Mesenchymal stem cell (in vitro differentiated cells and primary cell): ENCODE measurements around the gene PIEZO1.

ENCODE experiments used
- DNase-seq: peaks from one replicate; pipeline ENCODE4 v3.0.0-alpha.2; 2013
- H2AFZ ChIP-seq: one replicate; pipeline ENCODE4 v1.6.1; 2013; ENCODE audit warnings: low read depth, mild to moderate bottlenecking, control low read depth, inconsistent platforms, low read length, moderate library complexity
- H2AK5ac ChIP-seq: 2 replicates; pipeline ENCODE4 v1.6.1; 2013; ENCODE audit warnings: low read length, moderate library complexity, mild to moderate bottlenecking, inconsistent platforms; ENCODE audit not compliant: severe bottlenecking
- H2BK120ac ChIP-seq: one replicate; pipeline ENCODE4 v1.6.1; 2013; ENCODE audit warnings: low read depth, mild to moderate bottlenecking, inconsistent platforms, low read length, moderate library complexity
- H2BK12ac ChIP-seq, 2 experiments: one replicate each; pipeline ENCODE4 v1.6.1; 2013; ENCODE audit warnings: inconsistent platforms in 2 of 2, low read length in 2 of 2, mild to moderate bottlenecking in 2 of 2, moderate library complexity in 2 of 2, control low read depth in 1 of 2
- H2BK15ac ChIP-seq: one replicate; pipeline ENCODE4 v1.6.1; 2013; ENCODE audit warnings: mild to moderate bottlenecking, low read depth, inconsistent platforms; ENCODE audit not compliant: poor library complexity, severe bottlenecking
- H2BK5ac ChIP-seq: 2 replicates; pipeline ENCODE4 v1.6.1; 2013; ENCODE audit warnings: low read depth, mild to moderate bottlenecking, low read length, control low read depth, inconsistent platforms; ENCODE audit not compliant: poor library complexity, severe bottlenecking
- H3K14ac ChIP-seq, 2 experiments: one replicate each; pipeline ENCODE4 v1.6.1; 2013; ENCODE audit warnings: inconsistent platforms in 2 of 2, low read length in 2 of 2, control low read depth in 1 of 2, mild to moderate bottlenecking in 1 of 2, moderate library complexity in 1 of 2
- H3K18ac ChIP-seq, 2 experiments: one replicate each; pipeline ENCODE4 v1.6.1; 2013; ENCODE audit warnings: inconsistent platforms in 2 of 2, low read length in 2 of 2, control low read depth in 1 of 2, low read depth in 1 of 2, mild to moderate bottlenecking in 1 of 2
- H3K23ac ChIP-seq, 2 experiments: one replicate each; pipeline ENCODE4 v1.6.1; 2013; ENCODE audit warnings: inconsistent platforms in 2 of 2, low read length in 2 of 2, mild to moderate bottlenecking in 2 of 2, moderate library complexity in 2 of 2, control low read depth in 1 of 2
- H3K27ac ChIP-seq: 2 replicates; pipeline ENCODE4 v1.5.1; 2013; ENCODE audit warnings: mild to moderate bottlenecking, moderate library complexity, low read length, control low read depth, inconsistent platforms; ENCODE audit not compliant: poor library complexity, severe bottlenecking
- H3K27me3 ChIP-seq, 2 experiments: 2 replicates each; pipeline versions ENCODE4 v1.6.1 to v1.7.0; 2013; ENCODE audit warnings: low read length in 2 of 2, mild to moderate bottlenecking in 2 of 2, moderate library complexity in 2 of 2, control low read depth in 1 of 2, inconsistent platforms in 1 of 2; ENCODE audit not compliant: control insufficient read depth in 1 of 2, insufficient read depth in 1 of 2
- H3K36me3 ChIP-seq, 2 experiments: 2 replicates each; pipeline versions ENCODE4 v1.6.1 to v1.7.0; 2013; ENCODE audit warnings: low read length in 2 of 2, control low read depth in 1 of 2, inconsistent platforms in 1 of 2, low read depth in 1 of 2, mild to moderate bottlenecking in 1 of 2; ENCODE audit not compliant: insufficient read depth in 2 of 2, control insufficient read depth in 1 of 2
- H3K4ac ChIP-seq, 2 experiments: one replicate each; pipeline ENCODE4 v1.6.1; 2013; ENCODE audit warnings: inconsistent platforms in 2 of 2, low read length in 2 of 2, mild to moderate bottlenecking in 2 of 2, moderate library complexity in 2 of 2, control low read depth in 1 of 2, low read depth in 1 of 2
- H3K4me1 ChIP-seq: 2 replicates; pipeline ENCODE4 v1.6.1; 2013; ENCODE audit warnings: low read depth, low read length, control low read depth; ENCODE audit not compliant: control insufficient read depth, insufficient read depth
- H3K4me2 ChIP-seq: 2 replicates; pipeline ENCODE4 v1.6.1; 2013; ENCODE audit warnings: low read length, mild to moderate bottlenecking, inconsistent platforms; ENCODE audit not compliant: poor library complexity, severe bottlenecking
- H3K4me3 ChIP-seq, 2 experiments: 2 replicates each; pipeline versions ENCODE4 v1.5.1 to v1.7.0; 2013; ENCODE audit warnings: low read length in 2 of 2, mild to moderate bottlenecking in 2 of 2, control low read depth in 1 of 2, low read depth in 1 of 2; ENCODE audit not compliant: insufficient read depth in 1 of 2
- H3K79me1 ChIP-seq: replicated peaks from 2 replicates; pipeline ENCODE4 v1.6.1; 2013; ENCODE audit warnings: mild to moderate bottlenecking, control low read depth, low read length, inconsistent platforms; ENCODE audit not compliant: poor library complexity, severe bottlenecking
- H3K9ac ChIP-seq: 2 replicates; pipeline ENCODE4 v1.7.0; 2013; ENCODE audit warnings: mild to moderate bottlenecking, low read length, moderate library complexity
- H3K9me3 ChIP-seq: 2 replicates; pipeline ENCODE4 v1.7.0; 2013; ENCODE audit warnings: mild to moderate bottlenecking, low read length; ENCODE audit not compliant: control insufficient read depth
- H4K8ac ChIP-seq: one replicate; pipeline ENCODE4 v1.6.1; 2013; ENCODE audit warnings: inconsistent platforms, mild to moderate bottlenecking, low read length, moderate library complexity
- H4K91ac ChIP-seq: one replicate; pipeline ENCODE4 v1.6.1; 2013; ENCODE audit warnings: mild to moderate bottlenecking, low read length, inconsistent platforms
- WGBS: methylation state at CpG from one replicate; pipeline ENCODE4 v1.1.7; 2013; ENCODE audit warnings: mixed read lengths; 5-methylcytosine and 5-hydroxymethylcytosine counted together

Gene PIEZO1

GRCh38 chr16:88681084-88681680, 103.8 kb downstream of the PIEZO1 start:
- Histone ChIP-seq H3K27ac (no peak overlapping the region), H3K4me2 (no peak overlapping the region), H3K9me3 (no peaks in the 10 kb centered on the region), H3K9ac (no peak overlapping the region), H3K4ac (no peak overlapping the region), H2AFZ (no peak overlapping the region), H2BK12ac (no peak overlapping the region), H2BK5ac (no peak overlapping the region), H3K79me1 (no peaks in the 10 kb centered on the region), H3K23ac (no peak overlapping the region), H3K4me3 (no peak overlapping the region), H4K8ac (no peak overlapping the region), H3K14ac (no peak overlapping the region), H3K4me1 (peaks cover 21% of the 10 kb centered on the region), H2BK15ac (no peak overlapping the region), H3K36me3 (peaks cover 3 to 9% of the 10 kb centered on the region in 2 experiments), H2AK5ac (no peak overlapping the region), H3K27me3 (peaks cover 45 to 67% of the 10 kb centered on the region in 2 experiments), H3K18ac (no peak overlapping the region), H4K91ac (no peak overlapping the region), H2BK120ac (no peak overlapping the region)
- no peak for DNase-seq
- 79% methylated on average over 31 of the region's 31 CpGs for WGBS

GRCh38 chr16:88680554-88681083, 104.4 kb downstream of the PIEZO1 start:
- no peak overlapping the region for H3K27ac ChIP-seq
- H3K18ac ChIP-seq, result no peak overlapping the region
- H3K4me1 ChIP-seq, result peaks cover 15% of the 10 kb centered on the region
- no peak overlapping the region for H3K9ac ChIP-seq
- WGBS, result 96% methylated on average over 3 of the region's 5 CpGs
- H3K79me1 ChIP-seq, result no peaks in the 10 kb centered on the region
- no peak overlapping the region for H2BK12ac ChIP-seq
- H2BK15ac ChIP-seq, result no peak overlapping the region
- no peak overlapping the region for H2AK5ac ChIP-seq
- no peak overlapping the region for H4K8ac ChIP-seq
- H3K27me3 ChIP-seq, result peaks cover 39 to 64% of the 10 kb centered on the region in 2 experiments
- no peak for DNase-seq
- H3K14ac ChIP-seq, result no peak overlapping the region
- H4K91ac ChIP-seq, result no peak overlapping the region
- H2AFZ ChIP-seq, result no peak overlapping the region
- H2BK120ac ChIP-seq, result no peak overlapping the region
- no peak overlapping the region for H3K4me3 ChIP-seq
- H2BK5ac ChIP-seq, result no peak overlapping the region
- no peak overlapping the region for H3K23ac ChIP-seq
- H3K4ac ChIP-seq, result no peak overlapping the region
- no peaks in the 10 kb centered on the region for H3K9me3 ChIP-seq
- no peak overlapping the region for H3K4me2 ChIP-seq
- peaks cover 3 to 12% of the 10 kb centered on the region in 2 experiments for H3K36me3 ChIP-seq

- H2BK15ac ChIP-seq, result no peak overlapping the region
- H3K9me3 ChIP-seq, result no peaks in the 10 kb centered on the region
- peaks cover 20 to 48% of the 10 kb centered on the region in 2 experiments for H3K27me3 ChIP-seq
- H2BK12ac ChIP-seq, result no peak overlapping the region
- H3K4me3 ChIP-seq, result no peak overlapping the region
- no peak overlapping the region for H2AK5ac ChIP-seq
- no peak overlapping the region for H2BK5ac ChIP-seq
- H2AFZ ChIP-seq, result no peak overlapping the region
- no peak overlapping the region for H4K91ac ChIP-seq
- DNase-seq, result no peak
- 91% methylated on average over 32 of the region's 32 CpGs for WGBS
- no peak overlapping the region for H4K8ac ChIP-seq
- no peak overlapping the region for H3K27ac ChIP-seq
- no peak overlapping the region for H3K23ac ChIP-seq
- no peak overlapping the region for H3K4me2 ChIP-seq
- no peak overlapping the region for H3K9ac ChIP-seq
- peaks cover 8% of the 10 kb centered on the region for H3K4me1 ChIP-seq
- H3K79me1 ChIP-seq, result no peaks in the 10 kb centered on the region
- H3K36me3 ChIP-seq, result peaks cover 17 to 19% of the 10 kb centered on the region in 2 experiments
- no peak overlapping the region for H3K4ac ChIP-seq
- no peak overlapping the region for H3K18ac ChIP-seq
- H3K14ac ChIP-seq, result no peak overlapping the region
- no peak overlapping the region for H2BK120ac ChIP-seq
Observed at GRCh38 chr16:88678224-88678979, 106.6 kb downstream of the PIEZO1 start.

GRCh38 chr16:88677721-88678120, 107.3 kb downstream of the PIEZO1 start:
- Histone ChIP-seq H3K9ac (no peak overlapping the region), H2AFZ (no peak overlapping the region), H3K36me3 (peaks cover 18 to 19% of the 10 kb centered on the region in 2 experiments), H3K9me3 (no peaks in the 10 kb centered on the region), H2BK5ac (no peak overlapping the region), H3K27ac (no peak overlapping the region), H2AK5ac (no peak overlapping the region), H3K4ac (no peak overlapping the region), H3K4me2 (no peak overlapping the region), H4K8ac (no peak overlapping the region), H3K14ac (no peak overlapping the region), H3K4me3 (no peak overlapping the region), H3K79me1 (no peaks in the 10 kb centered on the region), H3K23ac (no peak overlapping the region), H4K91ac (no peak overlapping the region), H2BK12ac (no peak overlapping the region), H3K27me3 (peaks cover 20 to 48% of the 10 kb centered on the region in 2 experiments), H3K18ac (no peak overlapping the region), H2BK120ac (no peak overlapping the region), H2BK15ac (no peak overlapping the region), H3K4me1 (peaks cover 8% of the 10 kb centered on the region)
- no peak for DNase-seq
- 86% methylated on average over 10 of the region's 13 CpGs for WGBS
